SK-N-SH (cell line): ENCODE data around the gene SLC25A20. TPM values are rescaled to one million over a fixed set of nuclear protein-coding genes. Genes with fewer than 3 reads are reported as not detected.

ENCODE experiments used
- CTCF ChIA-PET: fragments of 300-600, 350-600 bp; formaldehyde crosslinking; extraction: SDS; loops from one replicate; lab custom pipeline; 2021; lab: Yijun Ruan, JAX
- POLR2A ChIA-PET: fragments of 350-600 bp; sonication (Branson Sonifier 250); formaldehyde crosslinking; extraction: SDS; loops from one replicate; lab custom pipeline; 2020; ENCODE audit warnings: antibody characterized with exemption, inconsistent platforms; lab: Yijun Ruan, JAX
- DNase-seq: peaks from one replicate; pipeline ENCODE4 v3.0.0; 2012
- H2AFZ ChIP-seq: fragments of 200-600 bp; sonication (generic); 2 replicates; pipeline ENCODE4 v1.8.1; 2016; ENCODE audit warnings: antibody characterized with exemption, mild to moderate bottlenecking, low read depth
- H3F3A ChIP-seq: fragments of 200-600 bp; sonication (generic); replicated peaks from 2 replicates; pipeline ENCODE3; 2016; ENCODE audit warnings: antibody characterized with exemption, mild to moderate bottlenecking; ENCODE audit not compliant: insufficient read depth
- H3K27ac ChIP-seq, 2 experiments: fragments of 200-500 bp in 1 of 2; fragments of 200-600 bp in 1 of 2; sonication (Bioruptor generic) in 1 of 2; sonication (generic), shearing (Covaris generic) in 1 of 2; 2 replicates each; pipeline versions ENCODE4 v1.5.1 to v1.6.1; 2014 to 2016; ENCODE audit warnings: low read depth in 2 of 2, inconsistent platforms in 1 of 2, low read length in 1 of 2, mild to moderate bottlenecking in 1 of 2, mixed read lengths in 1 of 2
- H3K27me3 ChIP-seq: fragments of 200-600 bp; sonication (generic), shearing (Covaris generic); 2 replicates; pipeline ENCODE4 v1.6.1; 2016; ENCODE audit warnings: mixed run types; ENCODE audit not compliant: insufficient read depth
- H3K36me3 ChIP-seq, 2 experiments: fragments of 200-500 bp in 1 of 2; fragments of 200-600 bp in 1 of 2; sonication (Bioruptor generic) in 1 of 2; sonication (generic) in 1 of 2; replicated peaks in 1 of 2; 2 replicates each; pipeline versions ENCODE3 to v1.5.1; 2014 to 2016; ENCODE audit warnings: low read length in 1 of 2, mild to moderate bottlenecking in 1 of 2; ENCODE audit not compliant: insufficient read depth in 2 of 2, control insufficient read depth in 1 of 2
- H3K4me1 ChIP-seq, 2 experiments: fragments of 200-500 bp in 1 of 2; fragments of 200-600 bp in 1 of 2; sonication (Bioruptor generic) in 1 of 2; sonication (generic), shearing (Covaris generic) in 1 of 2; 2 replicates each; pipeline versions ENCODE4 v1.5.1 to v1.6.1; 2014 to 2016; ENCODE audit warnings: low read depth in 1 of 2, low read length in 1 of 2, mixed run types in 1 of 2; ENCODE audit not compliant: insufficient read depth in 2 of 2, control insufficient read depth in 1 of 2
- H3K4me2 ChIP-seq: fragments of 200-600 bp; sonication (generic), shearing (Covaris generic); 2 replicates; pipeline ENCODE4 v1.6.1; 2017; ENCODE audit warnings: mixed run types
- H3K4me3 ChIP-seq, 2 experiments: fragments of 200-500 bp in 1 of 2; fragments of 200-600 bp in 1 of 2; sonication (Bioruptor generic) in 1 of 2; sonication (generic), shearing (Covaris generic) in 1 of 2; 2 replicates each; pipeline versions ENCODE4 v1.5.1 to v1.8.1; 2014 to 2016; ENCODE audit warnings: low read depth in 2 of 2, inconsistent platforms in 1 of 2, low read length in 1 of 2, mild to moderate bottlenecking in 1 of 2, mixed read lengths in 1 of 2, moderate library complexity in 1 of 2
- H3K79me2 ChIP-seq: fragments of 200-600 bp; sonication (generic); 2 replicates; pipeline ENCODE4 v1.8.1; 2017; ENCODE audit warnings: mild to moderate bottlenecking; ENCODE audit not compliant: insufficient read depth
- H3K9ac ChIP-seq: fragments of 200-600 bp; sonication (generic); 2 replicates; pipeline ENCODE4 v1.6.1; 2017; ENCODE audit warnings: mixed run types
- H3K9me2 ChIP-seq: fragments of 200-600 bp; sonication (generic); 2 replicates; pipeline ENCODE4 v1.6.1; 2017; ENCODE audit warnings: mixed run types
- H3K9me3 ChIP-seq: fragments of 200-600 bp; sonication (generic); 2 replicates; pipeline ENCODE4 v1.6.1; 2017; ENCODE audit warnings: mixed run types, mild to moderate bottlenecking, moderate library complexity
- H4K20me1 ChIP-seq: fragments of 200-600 bp; sonication (generic); 2 replicates; pipeline ENCODE4 v1.6.1; 2017; ENCODE audit warnings: mild to moderate bottlenecking, mixed run types; ENCODE audit not compliant: insufficient read depth
- CTCF ChIP-seq: fragments of 200-600 bp; sonication (generic); IDR thresholded peaks from 2 replicates; pipeline ENCODE4 v1.6.1; 2017; ENCODE audit warnings: antibody characterized with exemption, mild to moderate bottlenecking, moderate library complexity
- FOXJ3 ChIP-seq: sonication (generic); formaldehyde crosslinking; IDR thresholded peaks from 2 replicates; pipeline ENCODE4 v1.5.1; 2020; ENCODE audit warnings: mild to moderate bottlenecking, missing genetic modification reagents
- MEF2A ChIP-seq: IDR thresholded peaks from 2 replicates; pipeline ENCODE4 v1.4.0; 2012; ENCODE audit warnings: low read depth, borderline replicate concordance
- POLR2AphosphoS5 ChIP-seq: IDR thresholded peaks from 2 replicates; pipeline ENCODE4 v1.6.1; 2012; ENCODE audit warnings: low read depth, low read length
- REST ChIP-seq: IDR thresholded peaks from 2 replicates; pipeline ENCODE4 v1.6.1; 2012; ENCODE audit warnings: mild to moderate bottlenecking, low read depth, low read length, moderate library complexity
- RFX5 ChIP-seq: IDR thresholded peaks from 2 replicates; pipeline ENCODE4 v1.6.1; 2012; ENCODE audit warnings: mild to moderate bottlenecking, improper control_type of control experiment, low read length
- RXRA ChIP-seq: IDR thresholded peaks from 2 replicates; pipeline ENCODE4 v1.4.0; 2012; ENCODE audit warnings: low read depth, mild to moderate bottlenecking, borderline replicate concordance
- SIN3A ChIP-seq: IDR thresholded peaks from 2 replicates; pipeline ENCODE4 v1.6.1; 2012; ENCODE audit warnings: low read depth, mild to moderate bottlenecking, low read length, moderate library complexity, borderline replicate concordance
- TCF12 ChIP-seq: IDR thresholded peaks from 2 replicates; pipeline ENCODE4 v1.4.0; 2012
- TEAD4 ChIP-seq: IDR thresholded peaks from 2 replicates; pipeline ENCODE4 v1.4.0; 2012; ENCODE audit warnings: mild to moderate bottlenecking, borderline replicate concordance; ENCODE audit not compliant: insufficient read depth
- USF1 ChIP-seq: IDR thresholded peaks from 2 replicates; pipeline ENCODE4 v1.4.0; 2012; ENCODE audit warnings: low read depth, borderline replicate concordance
- YY1 ChIP-seq: IDR thresholded peaks from 2 replicates; pipeline ENCODE4 v1.4.0; 2012; ENCODE audit warnings: low read depth, mild to moderate bottlenecking
- WGBS: methylation state at CpG from one replicate; pipeline ENCODE4 v1.1.6; 2017; ENCODE audit warnings: low lambda C conversion rate; 5-methylcytosine and 5-hydroxymethylcytosine counted together
- polyA plus RNA-seq, 3 experiments: library from polyadenylated mRNA; depleted of rRNA; stranded (reverse); fragments of >200 nt; gene quantifications; 2 replicates each; pipeline ENCODE4 v1.2.3, GENCODE V29; 2012

SLC25A20 gene
- polyA plus RNA-seq, 1 of the 3 experiments (the other 2 are of a cell fraction), result 30.3 TPM

- Histone ChIP-seq H3K27ac (peak overlapping the region in 1 of 2 experiments; percentile 25; a peak in 1 of 4 replicates), H3K9ac (no peak overlapping the region), H3K4me2 (no peak overlapping the region), H3K36me3 (peaks cover 36 to 49% of the 10 kb centered on the region in 2 experiments), H2AFZ (no peak overlapping the region), H3K4me1 (peaks cover 12 to 19% of the 10 kb centered on the region in 2 experiments; a peak in 3 of 4 replicates), H3K4me3 (no peak overlapping the region), H3K9me2 (no peaks in the 10 kb centered on the region), H4K20me1 (peaks cover 54% of the 10 kb centered on the region), H3K79me2 (peaks cover 100% of the 10 kb centered on the region), H3F3A (peaks cover 19% of the 10 kb centered on the region), H3K9me3 (no peaks in the 10 kb centered on the region), H3K27me3 (no peaks in the 10 kb centered on the region)
- ChIA-PET CTCF (interaction anchor here (0.9 to 4.3 kb wide), 2 partner anchors 12 to 13 kb away, joined by 3 to 18 read pairs; partner anchors contain the start of gene ARIH2), POLR2A (no interaction called here)
- DNase-seq, result peak; percentile 14
- WGBS, result 85% methylated on average over 1 of the region's 1 CpG
- no peak for TF ChIP-seq USF1
- TF ChIP-seq RXRA, result no peak
- no peak for TF ChIP-seq CTCF
- no peak for TF ChIP-seq TCF12
- no peak for TF ChIP-seq TEAD4
- TF ChIP-seq YY1, result no peak
- no peak for TF ChIP-seq SIN3A
- no peak for TF ChIP-seq RFX5
- TF ChIP-seq FOXJ3 (CRISPR knock-in tag), result no peak
- TF ChIP-seq POLR2AphosphoS5, result no peak
- TF ChIP-seq MEF2A, result no peak
- no peak for TF ChIP-seq REST
These were observed 33.4 kb upstream of the SLC25A20 start for GRCh38 chr3:48931944-48932580.
